Suprapubic skin (tissue), 4 donors: ENCODE results near the gene KCNJ16. TPM values are rescaled to one million over a fixed set of nuclear protein-coding genes. Genes with fewer than 3 reads are reported as not detected.
"Not testable (repeated sequence)": the region's sequence is repeated elsewhere in the genome, so short reads cannot be mapped to it uniquely, and the experiment has no call there.

Experiments used
- DNase-seq, 2 donors: peaks; one replicate each; pipeline ENCODE4 v3.0.0-alpha.2; 2019; ENCODE audit warnings: low spot score in 2 of 2
- H3K27ac ChIP-seq: fragments of 200-600 bp; sonication (generic); one replicate; pipeline ENCODE4 v1.5.1; 2019
- H3K27me3 ChIP-seq: fragments of 200-600 bp; sonication (generic); one replicate; pipeline ENCODE4 v1.5.1; 2019
- H3K36me3 ChIP-seq: fragments of 200-600 bp; sonication (generic); one replicate; pipeline ENCODE4 v1.5.1; 2019
- H3K4me1 ChIP-seq: fragments of 200-600 bp; sonication (generic); one replicate; pipeline ENCODE4 v1.5.1; 2019
- H3K4me3 ChIP-seq: fragments of 200-600 bp; sonication (generic); one replicate; pipeline ENCODE4 v1.5.1; 2019; ENCODE audit warnings: mild to moderate bottlenecking
- H3K9me3 ChIP-seq: fragments of 200-600 bp; sonication (generic); one replicate; pipeline ENCODE4 v1.5.1; 2019
- EP300 ChIP-seq: sonication (generic); formaldehyde crosslinking; IDR thresholded peaks from one replicate; pipeline ENCODE4 v1.6.1; 2017; ENCODE audit warnings: antibody characterized with exemption
- POLR2A ChIP-seq, 2 donors: fragments of 450-650 bp; IDR thresholded peaks; one replicate each; pipeline ENCODE4 v1.6.1; 2017; ENCODE audit warnings: antibody characterized with exemption in 2 of 2, mild to moderate bottlenecking in 2 of 2, moderate library complexity in 2 of 2
- POLR2AphosphoS5 ChIP-seq, 3 donors: sonication (generic); formaldehyde crosslinking; IDR thresholded peaks; one replicate each; pipeline ENCODE4 v1.6.1; 2017; ENCODE audit warnings: antibody characterized with exemption in 3 of 3
- WGBS: methylation state at CpG from one replicate; pipeline ENCODE4 v1.1.5; 2018; 5-methylcytosine and 5-hydroxymethylcytosine counted together
- total RNA-seq, 4 donors: library from RNA; depleted of rRNA; stranded (reverse); fragments of >200 nt; gene quantifications; one replicate each; pipeline ENCODE4 v1.1.0, GENCODE V29; 2016
- TF ChIP-seq, protein P1 (sequence below), 2 donors: fragments of 200-600 bp in 1 of 2; fragments of 450-650 bp in 1 of 2; sonication (generic) in 1 of 2; IDR thresholded peaks; one replicate each; pipeline ENCODE4 v1.5.1; 2016 to 2019; ENCODE audit warnings: antibody characterized with exemption in 2 of 2, mild to moderate bottlenecking in 1 of 2, moderate library complexity in 1 of 2

KCNJ16 gene
- total RNA-seq, 4 donors from 2014 or later: not detected

DNA sequence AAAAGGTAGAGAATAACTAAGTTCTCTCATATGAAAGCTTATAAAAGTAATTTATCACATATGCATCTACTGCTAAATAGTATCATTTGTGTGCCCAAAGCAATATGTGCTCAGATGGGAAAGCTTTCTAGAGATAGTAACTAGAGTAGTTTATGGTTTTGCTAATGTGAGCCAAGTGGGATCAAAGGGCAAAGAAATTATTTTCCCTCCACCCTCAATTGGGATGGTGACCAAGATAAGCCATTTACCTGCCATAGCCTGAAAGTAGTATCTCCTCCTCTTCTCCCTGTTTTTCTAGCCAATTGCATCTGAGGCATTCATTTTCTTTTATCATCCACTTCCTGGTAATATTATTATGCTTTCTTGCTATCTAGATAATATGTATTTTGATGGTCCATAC is 41.9 kb upstream of the KCNJ16 start:
- Histone ChIP-seq H3K4me1 (no peaks in the 10 kb centered on the region), H3K4me3 (no peak overlapping the region), H3K27me3 (no peaks in the 10 kb centered on the region), H3K36me3 (no peaks in the 10 kb centered on the region), H3K27ac (no peak overlapping the region), H3K9me3 (no peaks in the 10 kb centered on the region)
- TF ChIP-seq EP300 (no peak), POLR2AphosphoS5 (IDR thresholded peaks at IDR 0.05) (no peak), POLR2A (IDR thresholded peaks at IDR 0.05) (no peak)
- TF ChIP-seq, protein P1, sequence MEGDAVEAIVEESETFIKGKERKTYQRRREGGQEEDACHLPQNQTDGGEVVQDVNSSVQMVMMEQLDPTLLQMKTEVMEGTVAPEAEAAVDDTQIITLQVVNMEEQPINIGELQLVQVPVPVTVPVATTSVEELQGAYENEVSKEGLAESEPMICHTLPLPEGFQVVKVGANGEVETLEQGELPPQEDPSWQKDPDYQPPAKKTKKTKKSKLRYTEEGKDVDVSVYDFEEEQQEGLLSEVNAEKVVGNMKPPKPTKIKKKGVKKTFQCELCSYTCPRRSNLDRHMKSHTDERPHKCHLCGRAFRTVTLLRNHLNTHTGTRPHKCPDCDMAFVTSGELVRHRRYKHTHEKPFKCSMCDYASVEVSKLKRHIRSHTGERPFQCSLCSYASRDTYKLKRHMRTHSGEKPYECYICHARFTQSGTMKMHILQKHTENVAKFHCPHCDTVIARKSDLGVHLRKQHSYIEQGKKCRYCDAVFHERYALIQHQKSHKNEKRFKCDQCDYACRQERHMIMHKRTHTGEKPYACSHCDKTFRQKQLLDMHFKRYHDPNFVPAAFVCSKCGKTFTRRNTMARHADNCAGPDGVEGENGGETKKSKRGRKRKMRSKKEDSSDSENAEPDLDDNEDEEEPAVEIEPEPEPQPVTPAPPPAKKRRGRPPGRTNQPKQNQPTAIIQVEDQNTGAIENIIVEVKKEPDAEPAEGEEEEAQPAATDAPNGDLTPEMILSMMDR (IDR thresholded peaks at IDR 0.05): no peak
- no peak for DNase-seq

- no peaks in the 10 kb centered on the region for H3K27me3 ChIP-seq
- no peaks in the 10 kb centered on the region for H3K36me3 ChIP-seq
- H3K4me1 ChIP-seq: no peaks in the 10 kb centered on the region
- TF ChIP-seq POLR2A (IDR thresholded peaks at IDR 0.05) (no peak), POLR2AphosphoS5 (IDR thresholded peaks at IDR 0.05) (no peak), EP300 (no peak)
- TF ChIP-seq, protein P1 (IDR thresholded peaks at IDR 0.05): no peak
- H3K9me3 ChIP-seq: no peaks in the 10 kb centered on the region
- no peak for DNase-seq
- no peak overlapping the region for H3K4me3 ChIP-seq
- no peak overlapping the region for H3K27ac ChIP-seq
- 80% methylated on average over 5 of the region's 5 CpGs for WGBS
Measured at GRCh38 chr17:70034158-70034557, 40.9 kb upstream of the KCNJ16 start.

GRCh38 chr17:70037498-70037897 is 37.5 kb upstream of the KCNJ16 start:
- no peaks in the 10 kb centered on the region for H3K4me1 ChIP-seq
- H3K9me3 ChIP-seq: no peaks in the 10 kb centered on the region
- no peak for DNase-seq
- TF ChIP-seq EP300 (no peak), POLR2A (IDR thresholded peaks at IDR 0.05) (no peak), POLR2AphosphoS5 (IDR thresholded peaks at IDR 0.05) (no peak)
- TF ChIP-seq, protein P1 (IDR thresholded peaks at IDR 0.05): no peak
- H3K27me3 ChIP-seq: no peaks in the 10 kb centered on the region
- no peak overlapping the region for H3K4me3 ChIP-seq
- no peaks in the 10 kb centered on the region for H3K36me3 ChIP-seq
- no peak overlapping the region for H3K27ac ChIP-seq
- WGBS: 78% methylated on average over 2 of the region's 2 CpGs

DNA sequence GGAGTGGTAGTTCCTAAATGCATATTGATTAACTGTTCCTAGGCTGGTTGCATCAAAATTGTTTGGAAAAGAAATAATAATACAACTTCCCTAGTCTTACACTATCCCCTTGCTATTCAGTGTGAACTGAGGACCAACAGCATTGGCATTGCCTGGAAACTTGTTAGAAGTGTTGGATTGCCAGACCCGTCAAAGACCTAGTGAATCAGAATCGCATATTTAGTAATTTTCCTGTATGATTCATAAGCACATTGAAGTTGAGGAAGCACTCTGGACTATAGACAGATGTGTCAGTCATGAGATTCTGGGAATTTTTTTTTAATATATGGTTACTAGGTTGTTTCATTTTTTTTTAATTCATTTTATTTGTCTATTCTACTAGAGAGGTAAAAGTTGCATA is 34.7 kb upstream of the KCNJ16 start:
- Histone ChIP-seq H3K27me3 (no peaks in the 10 kb centered on the region), H3K27ac (no peak overlapping the region), H3K36me3 (no peaks in the 10 kb centered on the region), H3K4me1 (no peaks in the 10 kb centered on the region), H3K4me3 (no peak overlapping the region), H3K9me3 (no peaks in the 10 kb centered on the region)
- DNase-seq: no peak
- WGBS: 51% methylated on average over 2 of the region's 2 CpGs
- no peak for TF ChIP-seq POLR2A (IDR thresholded peaks at IDR 0.05)

DNA sequence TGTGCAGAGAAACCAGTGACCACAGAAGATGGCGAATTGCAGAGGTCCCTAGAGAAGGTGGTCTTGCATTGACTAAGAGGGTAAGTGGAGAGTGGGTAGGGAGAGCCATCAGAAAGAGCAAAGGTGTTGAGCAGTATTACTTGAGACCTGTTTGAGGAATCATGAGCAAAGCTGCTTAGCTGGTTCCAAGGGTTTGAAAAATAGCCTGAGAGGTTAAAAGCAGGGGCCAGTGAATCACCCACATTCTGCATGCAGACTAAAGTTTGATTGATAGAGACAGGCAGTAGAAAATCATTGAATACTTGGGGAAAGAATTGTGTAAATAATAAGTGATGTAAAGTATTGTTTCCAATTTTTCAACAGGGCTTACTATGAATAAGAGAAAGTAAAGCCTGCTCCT is 34.0 kb upstream of the KCNJ16 start:
- Histone ChIP-seq H3K27me3 (no peaks in the 10 kb centered on the region), H3K4me3 (no peak overlapping the region), H3K9me3 (no peaks in the 10 kb centered on the region), H3K27ac (no peak overlapping the region), H3K4me1 (no peaks in the 10 kb centered on the region), H3K36me3 (no peaks in the 10 kb centered on the region)
- 91% methylated on average over 1 of the region's 1 CpG for WGBS
- no peak for TF ChIP-seq POLR2A (IDR thresholded peaks at IDR 0.05)
- no peak for TF ChIP-seq POLR2AphosphoS5 (IDR thresholded peaks at IDR 0.05)
- TF ChIP-seq EP300: no peak
- TF ChIP-seq, protein P1 (IDR thresholded peaks at IDR 0.05): no peak
- DNase-seq: no peak

DNA sequence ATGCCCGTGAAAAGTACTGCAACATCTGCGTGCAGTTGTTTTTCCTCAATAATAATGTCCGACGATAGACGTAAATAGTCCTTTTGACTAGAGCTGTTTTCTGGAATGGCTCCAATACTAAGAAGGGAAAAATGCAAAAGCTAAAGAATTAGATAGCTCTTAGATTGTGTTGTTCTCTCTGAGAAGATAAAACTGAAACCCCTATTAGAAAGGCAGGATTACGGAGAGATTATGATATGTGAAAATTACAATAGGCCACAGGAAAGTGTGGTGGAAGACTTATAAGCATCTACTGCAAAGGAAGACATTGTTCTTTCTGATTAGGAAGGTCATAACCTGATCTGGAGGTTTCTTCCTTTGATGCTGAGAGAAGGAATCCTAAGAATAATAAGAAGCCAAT is 33.5 kb upstream of the KCNJ16 start:
- 82% methylated on average over 6 of the region's 6 CpGs for WGBS
- no peak overlapping the region for H3K4me3 ChIP-seq
- no peaks in the 10 kb centered on the region for H3K36me3 ChIP-seq
- H3K27ac ChIP-seq: no peak overlapping the region
- TF ChIP-seq, protein P1 (IDR thresholded peaks at IDR 0.05): no peak
- no peak for TF ChIP-seq POLR2A (IDR thresholded peaks at IDR 0.05)
- TF ChIP-seq POLR2AphosphoS5 (IDR thresholded peaks at IDR 0.05): no peak
- TF ChIP-seq EP300: no peak
- no peak for DNase-seq
- H3K27me3 ChIP-seq: no peaks in the 10 kb centered on the region
- H3K4me1 ChIP-seq: no peaks in the 10 kb centered on the region
- H3K9me3 ChIP-seq: no peaks in the 10 kb centered on the region

GRCh38 chr17:70045780-70046179 is 29.2 kb upstream of the KCNJ16 start:
- not testable (repeated sequence) for H3K36me3 ChIP-seq, H3K27me3 ChIP-seq, H3K4me3 ChIP-seq, H3K27ac ChIP-seq, H3K4me1 ChIP-seq, DNase-seq, H3K9me3 ChIP-seq
- WGBS: 90% methylated on average over 5 of the region's 5 CpGs
